ENCODE results near the gene TMEM164.

The TMEM164 gene

DNA sequence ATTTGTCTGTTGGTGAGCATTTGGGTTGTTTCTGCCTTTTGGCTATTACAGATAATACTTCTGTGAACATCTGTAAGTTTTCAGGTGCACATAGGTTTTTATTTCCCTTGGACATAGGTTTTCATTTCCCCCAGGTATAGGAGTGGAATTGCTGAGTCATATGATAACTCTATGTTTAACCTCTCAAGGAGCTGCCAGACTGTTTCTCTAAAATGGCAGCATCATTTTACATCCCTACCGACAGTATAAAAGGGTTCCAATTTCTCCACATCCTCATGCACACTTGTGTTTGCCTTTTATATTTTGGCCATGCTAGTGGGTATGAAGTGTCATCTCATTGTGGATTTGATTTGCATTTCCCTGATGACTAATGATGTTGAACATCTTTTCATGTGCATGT is 53.5 kb downstream of the TMEM164 start:
- DNase-seq (ENCODE audit: low spot score): no peak
- TF ChIP-seq CTCF (IDR thresholded peaks at IDR 0.05): no peak
- Histone ChIP-seq H3K27ac (no peak overlapping the region), H3K4me3 (no peak overlapping the region)

DNA sequence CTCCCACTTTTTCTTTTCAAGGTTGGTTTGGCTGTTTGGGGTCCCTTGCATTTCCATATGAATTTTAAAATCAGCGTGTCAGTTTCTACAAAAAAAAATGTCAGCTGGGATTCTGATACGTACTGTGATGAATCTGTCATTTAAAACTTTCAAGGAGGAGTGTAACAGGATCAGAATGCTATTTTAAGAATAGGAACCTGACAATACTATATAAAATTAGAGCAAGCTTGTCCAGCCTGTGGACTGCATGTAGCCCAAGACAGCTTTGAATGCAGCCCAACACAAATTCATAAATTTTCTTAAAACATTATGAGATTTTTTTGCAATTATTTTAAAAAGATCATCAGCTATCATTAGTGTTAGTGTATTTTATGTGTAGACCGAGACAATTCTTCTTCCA is 56.5 kb downstream of the TMEM164 start:
- Histone ChIP-seq H3K4me3 (no peak overlapping the region), H3K27ac (no peak overlapping the region)
- DNase-seq (ENCODE audit: low spot score): no peak
- no peak for TF ChIP-seq CTCF (IDR thresholded peaks at IDR 0.05)

DNA sequence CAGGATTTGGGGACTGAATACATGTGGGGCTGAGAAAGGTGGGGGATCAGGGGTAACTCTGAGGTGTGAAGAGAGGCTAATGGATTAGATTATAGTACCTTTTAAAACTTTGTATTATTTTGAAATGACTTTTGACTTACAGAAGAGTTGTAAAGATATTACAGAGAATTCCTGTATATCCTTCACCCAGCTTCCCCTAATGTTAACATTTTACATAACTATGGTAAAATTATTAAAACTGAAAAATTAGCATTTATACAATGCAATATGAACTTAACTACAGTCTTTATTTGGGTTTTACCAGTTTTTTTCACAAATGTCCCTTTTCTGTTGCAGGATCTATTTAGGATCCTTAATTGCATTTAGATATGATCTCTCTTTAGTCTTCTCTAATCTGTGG is 57.4 kb downstream of the TMEM164 start:
- TF ChIP-seq CTCF (IDR thresholded peaks at IDR 0.05): no peak
- no peak for DNase-seq (ENCODE audit: low spot score)
- Histone ChIP-seq H3K27ac (no peak overlapping the region), H3K4me3 (no peak overlapping the region)

GRCh38 chrX:110060846-110061537 is 58.1 kb downstream of the TMEM164 start:
- no peak for TF ChIP-seq CTCF (IDR thresholded peaks at IDR 0.05)
- no peak overlapping the region for H3K4me3 ChIP-seq
- no peak for DNase-seq (ENCODE audit: low spot score)
- no peak overlapping the region for H3K27ac ChIP-seq

GRCh38 chrX:110062919-110063318 is 60.0 kb downstream of the TMEM164 start:
- no peak for TF ChIP-seq CTCF (IDR thresholded peaks at IDR 0.05)

DNA sequence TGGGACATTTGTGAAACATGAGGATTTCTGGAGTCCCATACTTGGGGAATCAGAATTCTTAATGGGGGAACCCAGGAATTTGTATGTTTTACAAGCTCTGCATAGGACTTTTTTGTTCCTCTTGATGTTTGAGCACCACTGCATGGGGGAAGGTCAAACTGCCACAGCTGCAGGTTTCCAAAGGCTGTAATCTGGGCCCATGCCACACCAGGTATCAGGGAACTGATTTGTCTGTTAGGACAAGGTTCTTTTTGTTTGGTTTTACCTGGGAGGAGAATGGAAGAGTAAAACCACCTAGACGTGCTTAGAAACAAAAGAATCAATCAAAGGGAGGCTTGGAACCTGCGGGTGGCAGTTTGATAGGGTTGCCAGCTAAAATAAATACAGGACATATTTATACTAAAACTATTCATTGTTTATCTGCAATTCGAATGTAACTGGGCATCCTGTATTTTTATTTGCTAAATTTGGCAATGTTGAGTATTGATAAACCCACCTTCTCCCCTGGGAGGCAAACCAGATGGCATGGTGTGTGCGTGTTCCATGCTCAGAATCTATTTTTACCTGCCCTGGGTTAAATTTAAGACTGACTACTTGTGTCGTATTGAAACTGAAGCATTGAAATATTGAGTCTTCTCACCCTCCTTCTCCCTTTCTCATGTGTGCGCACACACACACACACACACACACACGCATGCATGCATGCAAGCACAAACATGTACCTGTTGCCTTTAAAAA is 63.7 kb downstream of the TMEM164 start:
- H3K27ac ChIP-seq: no peak overlapping the region
- DNase-seq (ENCODE audit: low spot score): no peak
- H3K4me3 ChIP-seq: no peak overlapping the region
- TF ChIP-seq CTCF (IDR thresholded peaks at IDR 0.05): no peak

More at GRCh38 chrX:110062919-110063318, 60.0 kb downstream of the TMEM164 start:
- Histone ChIP-seq H3K27ac (no peak overlapping the region), H3K4me3 (no peak overlapping the region)
- DNase-seq (ENCODE audit: low spot score): no peak

DNA sequence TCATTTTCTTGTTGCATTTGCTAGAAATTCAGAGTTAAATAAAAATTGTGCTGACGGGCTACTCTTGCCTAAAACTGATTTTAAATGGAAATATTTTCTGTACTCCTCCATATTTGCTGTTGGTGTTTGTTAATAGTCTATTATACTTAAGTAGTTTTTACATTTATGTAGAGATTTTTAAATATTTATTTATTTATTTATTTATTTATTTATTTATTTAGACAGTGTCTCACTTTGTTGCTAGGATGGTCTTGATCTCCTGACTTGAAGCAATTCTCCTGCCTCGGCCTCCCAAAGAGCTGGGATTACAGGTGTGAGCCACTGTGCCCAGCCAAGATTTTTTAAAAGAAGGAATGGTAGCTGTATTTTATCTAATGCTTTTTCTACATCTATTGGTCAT is 68.1 kb downstream of the TMEM164 start:
- H3K4me3 ChIP-seq: no peak overlapping the region
- H3K27ac ChIP-seq: no peak overlapping the region
- no peak for DNase-seq (ENCODE audit: low spot score)
- no peak for TF ChIP-seq CTCF (IDR thresholded peaks at IDR 0.05)

Measured in coronary artery (tissue), 2 donors.